ENCODE results near the gene HCFC1R1.

Gene HCFC1R1

DNA sequence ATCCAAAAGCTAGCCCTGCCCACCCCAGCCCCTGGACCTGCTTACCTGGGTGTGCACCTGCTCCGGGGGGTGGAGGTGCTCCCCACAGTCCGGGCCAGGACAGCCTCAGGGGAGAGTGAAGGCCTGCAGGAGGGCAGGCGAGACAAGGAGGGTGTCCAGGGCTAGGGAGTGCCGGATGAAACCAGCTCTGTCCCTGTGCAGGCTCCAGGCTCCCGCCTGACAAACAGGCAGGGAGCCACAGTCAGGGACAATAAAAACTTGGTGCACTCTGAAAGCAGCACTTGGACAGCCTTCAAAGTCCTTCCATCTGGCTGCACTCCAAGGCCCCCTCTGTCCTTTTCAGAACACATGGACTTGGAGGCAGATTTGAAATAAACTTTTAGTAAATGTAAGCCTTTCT is 50.6 kb downstream of the HCFC1R1 start:
- no peak for DNase-seq
